ENCODE results near the gene DNER. TPM values are rescaled to one million over a fixed set of nuclear protein-coding genes. Genes with fewer than 3 reads are reported as not detected.
"Not testable (repeated sequence)": the region's sequence is repeated elsewhere in the genome, so short reads cannot be mapped to it uniquely, and the experiment has no call there.

The DNER gene
- total RNA-seq, 1 donor from 2014 or later = not detected

- intact Hi-C loops (cut with micrococcal nuclease) = no loop called here
Observed at GRCh38 chr2:229627728-229628127, 86.6 kb downstream of the DNER start.

GRCh38 chr2:229622495-229623355 is 91.6 kb downstream of the DNER start:
- intact Hi-C loops (cut with micrococcal nuclease) = no loop called here

GRCh38 chr2:229620759-229621158 is 93.6 kb downstream of the DNER start:
- intact Hi-C loops (cut with micrococcal nuclease) = no loop called here

- intact Hi-C loops (cut with micrococcal nuclease) = no loop called here
Observed at GRCh38 chr2:229620289-229620688, 94.1 kb downstream of the DNER start.

DNA sequence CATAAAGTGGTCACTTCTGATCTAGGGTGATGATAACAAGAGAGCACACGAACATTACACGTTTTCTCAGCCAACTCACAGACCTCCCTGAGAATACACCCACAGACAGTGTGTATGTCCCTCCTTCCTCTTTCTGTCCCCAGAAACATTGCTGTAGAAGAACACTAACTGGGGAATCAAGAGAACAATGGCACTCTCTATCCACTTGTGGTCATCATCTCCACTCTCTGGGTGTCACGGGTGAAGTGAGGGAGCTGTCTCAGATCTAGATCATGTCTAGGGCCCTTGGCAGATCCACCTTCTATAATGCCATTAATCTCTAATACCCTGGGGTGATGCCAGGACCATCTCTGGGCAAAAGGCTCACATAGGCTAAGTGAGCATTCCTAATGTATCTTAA is 97.9 kb downstream of the DNER start:
- intact Hi-C loops (cut with micrococcal nuclease) = no loop called here

GRCh38 chr2:229614021-229614420 is 100.3 kb downstream of the DNER start:
- intact Hi-C loops (cut with micrococcal nuclease) = not testable (repeated sequence)

GRCh38 chr2:229612384-229612971 is 101.9 kb downstream of the DNER start:
- intact Hi-C loops (cut with micrococcal nuclease) = no loop called here

GRCh38 chr2:229611360-229611759 is 103.0 kb downstream of the DNER start:
- intact Hi-C loops (cut with micrococcal nuclease) = no loop called here

- intact Hi-C loops (cut with micrococcal nuclease) = no loop called here
Observed at GRCh38 chr2:229610872-229611271, 103.5 kb downstream of the DNER start.

- intact Hi-C loops (cut with micrococcal nuclease) = no loop called here
Observed at GRCh38 chr2:229610333-229610732, 104.0 kb downstream of the DNER start.

- intact Hi-C loops (cut with micrococcal nuclease) = no loop called here
Observed at GRCh38 chr2:229601936-229602335, 112.4 kb downstream of the DNER start.

- intact Hi-C loops (cut with micrococcal nuclease) = no loop called here
Observed at GRCh38 chr2:229601396-229601795, 113.0 kb downstream of the DNER start.

- intact Hi-C loops (cut with micrococcal nuclease) = no loop called here
Observed at GRCh38 chr2:229598227-229598626, 116.1 kb downstream of the DNER start.

DNA sequence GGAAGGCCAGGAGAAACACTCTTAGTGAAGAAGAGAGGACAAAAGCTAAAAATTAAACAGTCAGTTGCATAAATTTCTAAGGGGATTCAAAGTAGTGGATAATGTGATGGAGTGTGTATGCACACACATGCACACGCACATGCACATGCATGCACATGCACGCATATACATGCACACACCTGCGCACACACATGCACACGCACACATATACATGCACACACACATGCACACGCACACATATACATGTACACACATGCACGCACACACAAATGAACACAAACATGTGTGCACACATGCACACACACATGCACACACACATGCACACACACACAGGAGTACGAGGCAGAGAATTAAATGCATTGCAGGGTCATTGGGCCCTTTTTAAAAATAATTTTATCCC is 117.6 kb downstream of the DNER start:
- intact Hi-C loops (cut with micrococcal nuclease) = no loop called here

GRCh38 chr2:229591611-229592010 is 122.7 kb downstream of the DNER start:
- intact Hi-C loops (cut with micrococcal nuclease) = no loop called here

GRCh38 chr2:229586746-229587705 is 127.3 kb downstream of the DNER start:
- intact Hi-C loops (cut with micrococcal nuclease) = loop anchor here (1.0 to 5.0 kb wide), 2 partner anchors 155 to 1697 kb away; no protein-coding TSS in a partner anchor

DNA sequence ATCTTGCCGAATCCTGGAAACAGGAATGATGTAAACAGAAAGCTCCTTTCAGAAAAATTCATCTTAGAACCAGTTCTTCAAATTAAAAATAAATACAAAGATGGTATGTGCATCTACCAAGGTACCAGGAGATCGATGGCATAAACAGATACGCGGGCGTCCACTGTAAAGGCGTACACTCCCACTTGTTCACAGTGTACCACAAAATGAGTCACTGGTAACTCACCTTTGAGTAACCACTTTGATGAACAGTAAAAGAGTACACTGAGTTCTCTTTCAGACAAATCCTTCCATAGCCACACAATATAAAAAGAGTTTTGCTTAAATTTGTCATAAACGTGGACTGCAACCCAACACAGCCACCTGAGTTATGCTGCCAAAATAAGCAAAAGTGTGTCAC is 128.3 kb downstream of the DNER start:
- intact Hi-C loops (cut with micrococcal nuclease) = loop anchor here (5.0 kb wide), 1 partner anchor 154 kb away; no protein-coding TSS in a partner anchor

GRCh38 chr2:229582151-229582550 is 132.2 kb downstream of the DNER start:
- intact Hi-C loops (cut with micrococcal nuclease) = no loop called here

GRCh38 chr2:229578052-229578846 is 136.1 kb downstream of the DNER start:
- intact Hi-C loops (cut with micrococcal nuclease) = no loop called here

- intact Hi-C loops (cut with micrococcal nuclease) = no loop called here
Observed at GRCh38 chr2:229575569-229576315, 138.6 kb downstream of the DNER start.

Data from T-helper 1 cell treated with Interleukin-12 subunit alpha and Interleukin-12 subunit beta and Interleukin-4 antibody, amounts not matched to agents 30 ng/mL and 1 ng/mL, for 36 hours (primary cell).